ENCODE measurements around the gene ENO1. TPM values are rescaled to one million over a fixed set of nuclear protein-coding genes. Genes with fewer than 3 reads are reported as not detected.

The ENO1 gene
- total RNA-seq, 1 experiment from 2014 or later, result 3,733 TPM

DNA sequence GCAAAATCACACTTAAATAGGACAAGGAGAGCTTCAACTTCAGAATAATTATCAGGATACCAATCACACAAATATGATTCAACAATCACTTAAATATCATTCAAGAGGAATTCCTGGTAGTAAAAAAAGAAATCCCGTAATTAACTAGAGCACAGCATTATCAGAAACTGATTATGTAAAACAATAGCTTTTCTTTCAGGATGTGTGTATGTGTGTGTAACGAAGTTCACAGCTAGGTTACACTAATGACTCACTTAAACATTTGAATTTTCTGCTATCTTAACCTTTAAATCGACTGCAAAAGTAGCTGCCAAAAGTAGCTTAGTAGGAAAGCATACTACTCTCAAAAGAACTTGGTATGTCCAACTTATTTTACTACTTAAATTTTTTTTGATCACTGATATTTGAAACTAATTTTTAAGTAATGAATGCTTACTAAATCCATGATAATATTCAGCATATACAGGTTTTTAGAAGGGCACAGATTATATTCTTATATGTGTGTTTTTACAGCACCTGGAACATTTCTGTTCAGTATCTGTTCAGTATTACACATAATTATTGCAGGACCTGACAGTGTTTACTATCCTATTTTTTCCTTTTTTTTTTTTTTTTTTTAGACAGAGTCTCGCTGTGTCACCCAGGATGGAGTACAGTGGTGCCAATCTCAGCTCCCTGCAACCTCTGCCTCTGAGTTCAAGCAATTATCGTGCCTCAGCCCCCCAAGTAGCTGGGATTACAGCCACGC is 65.3 kb downstream of the ENO1 start:
- no peak for DNase-seq (ENCODE audit: low read depth)

DNA sequence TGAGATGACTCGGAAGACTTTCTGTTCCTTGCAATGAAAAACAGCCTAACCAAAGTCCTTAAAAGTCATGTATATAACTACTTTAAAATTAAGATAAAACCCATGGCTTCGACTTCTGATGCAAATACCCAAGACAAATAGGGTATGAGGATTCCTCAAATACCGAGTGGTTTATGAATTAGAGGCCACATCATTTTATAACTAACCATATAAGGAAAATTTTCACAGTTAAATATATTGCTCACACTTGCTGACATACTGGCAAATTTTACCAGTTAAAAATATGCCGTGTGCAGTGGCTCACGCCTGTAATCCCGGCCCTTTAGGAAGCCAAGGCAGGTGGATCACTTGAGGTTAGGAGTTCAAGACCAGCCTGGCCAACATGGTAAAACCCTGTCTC is 66.4 kb downstream of the ENO1 start:
- DNase-seq (ENCODE audit: low read depth), result no peak

Other genes with a start within 250 kb of the ENO1 start
- gene RERE, start 61.0 kb downstream of the ENO1 start, total RNA-seq (2014; rRNA removed; shearing (Covaris generic)), result 14.9 and 33.6 TPM in 2 replicates
- gene CA6, start 67.2 kb upstream of the ENO1 start, total RNA-seq (2014; rRNA removed; shearing (Covaris generic)), result not detected in 2 replicates
- gene SLC2A7, start 147.7 kb upstream of the ENO1 start, total RNA-seq (2014; rRNA removed; shearing (Covaris generic)), result not detected in 2 replicates
- gene SLC2A5, start 190.9 kb upstream of the ENO1 start, total RNA-seq (2014; rRNA removed; shearing (Covaris generic)), result not detected in 2 replicates

Measured in Daoy (cell line).